Mucosa of gallbladder (tissue), 1 donor: Measurements from ENCODE around the gene TMEM43. TPM values are rescaled to one million over a fixed set of nuclear protein-coding genes. Genes with fewer than 3 reads are reported as not detected.
"Not testable (repeated sequence)": the region's sequence is repeated elsewhere in the genome, so short reads cannot be mapped to it uniquely, and the experiment has no call there.

Experiments
- DNase-seq: peaks from one replicate; pipeline ENCODE4 v3.0.0-alpha.2; 2020; ENCODE audit warnings: low spot score
- total RNA-seq: library from RNA; stranded (reverse); gene quantifications from one replicate; pipeline ENCODE4 v1.2.1, GENCODE V29; 2021
- donor health status: DM: no; HTN: no; CAD: no.

Gene TMEM43, protein sequence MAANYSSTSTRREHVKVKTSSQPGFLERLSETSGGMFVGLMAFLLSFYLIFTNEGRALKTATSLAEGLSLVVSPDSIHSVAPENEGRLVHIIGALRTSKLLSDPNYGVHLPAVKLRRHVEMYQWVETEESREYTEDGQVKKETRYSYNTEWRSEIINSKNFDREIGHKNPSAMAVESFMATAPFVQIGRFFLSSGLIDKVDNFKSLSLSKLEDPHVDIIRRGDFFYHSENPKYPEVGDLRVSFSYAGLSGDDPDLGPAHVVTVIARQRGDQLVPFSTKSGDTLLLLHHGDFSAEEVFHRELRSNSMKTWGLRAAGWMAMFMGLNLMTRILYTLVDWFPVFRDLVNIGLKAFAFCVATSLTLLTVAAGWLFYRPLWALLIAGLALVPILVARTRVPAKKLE
- 51.2 TPM for total RNA-seq

DNA sequence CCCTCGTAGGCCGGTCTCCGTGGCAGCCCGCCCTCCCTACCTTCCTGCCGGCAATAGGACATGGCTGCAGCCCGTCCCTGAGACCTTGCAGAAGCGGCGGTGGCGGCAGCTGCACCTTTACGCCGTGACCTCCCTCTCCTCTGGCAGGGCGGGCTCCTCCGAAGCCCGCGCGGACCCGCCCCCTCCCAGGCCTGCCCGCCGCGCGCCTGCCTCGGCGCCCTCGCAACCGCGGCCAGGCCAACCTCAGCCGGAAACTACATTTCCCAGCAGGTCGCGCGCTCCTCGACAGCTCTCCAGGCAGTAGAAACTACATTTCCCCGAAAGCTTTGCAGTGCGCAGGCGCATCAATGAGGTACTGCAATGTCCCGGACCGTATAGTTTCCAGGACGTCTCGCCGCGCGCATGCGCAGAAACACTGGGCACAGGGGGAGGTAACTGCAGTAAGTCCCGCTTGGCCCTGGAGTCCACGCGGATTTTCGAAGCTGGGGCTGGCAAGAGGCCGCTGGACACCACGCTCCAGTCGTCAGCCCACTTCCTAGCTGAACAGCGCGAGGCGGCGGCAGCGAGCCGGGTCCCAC, at the start of gene TMEM43, which contains the start of gene CHCHD4:
TSS of gene TMEM43 (plus strand) at position 438 of the 578 bp plus-strand sequence. CDS start 142 bp downstream, outside the sequence.
TSS of gene CHCHD4 (minus strand) at position 256 of the 578 bp plus-strand sequence. CDS start at position 62, 194 bp downstream.
- DNase-seq = peak; percentile 100

DNA sequence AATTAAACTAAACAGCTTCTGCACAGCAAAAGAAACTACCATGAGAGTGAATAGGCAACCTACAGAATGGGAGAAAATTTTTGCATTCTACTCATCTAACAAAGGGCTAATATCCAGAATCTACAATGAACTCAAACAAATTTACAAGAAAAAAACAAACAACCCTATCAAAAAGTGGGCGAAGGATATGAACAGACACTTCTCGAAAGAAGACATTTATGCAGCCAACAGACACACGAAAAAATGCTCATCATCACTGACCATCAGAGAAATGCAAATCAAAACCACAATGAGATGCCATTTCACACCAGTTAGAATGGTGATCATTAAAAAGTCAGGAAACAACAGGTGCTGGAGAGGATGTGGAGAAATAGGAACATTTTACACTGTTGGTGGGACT, 49.6 kb upstream of the TMEM43 start:
- not testable (repeated sequence) for DNase-seq

DNA sequence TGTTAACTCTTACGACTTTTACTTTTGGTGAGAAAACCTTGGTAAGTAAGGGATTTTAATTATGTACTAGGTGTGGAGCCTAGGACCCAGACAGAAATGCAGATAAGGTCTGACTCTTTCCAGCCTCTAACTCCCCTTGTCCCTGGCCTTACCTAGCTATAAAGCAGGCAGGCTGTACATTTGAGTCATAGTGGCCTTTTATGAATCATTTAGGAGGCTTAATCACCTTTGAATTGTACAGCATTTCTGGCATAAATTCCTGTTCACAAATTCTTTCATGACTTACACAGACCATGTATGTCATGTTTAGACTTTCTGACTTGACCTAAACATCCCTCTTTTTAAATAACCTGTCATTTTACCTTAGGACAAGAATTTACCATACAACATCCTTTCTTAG, 47.5 kb upstream of the TMEM43 start:
- DNase-seq = no peak

DNA sequence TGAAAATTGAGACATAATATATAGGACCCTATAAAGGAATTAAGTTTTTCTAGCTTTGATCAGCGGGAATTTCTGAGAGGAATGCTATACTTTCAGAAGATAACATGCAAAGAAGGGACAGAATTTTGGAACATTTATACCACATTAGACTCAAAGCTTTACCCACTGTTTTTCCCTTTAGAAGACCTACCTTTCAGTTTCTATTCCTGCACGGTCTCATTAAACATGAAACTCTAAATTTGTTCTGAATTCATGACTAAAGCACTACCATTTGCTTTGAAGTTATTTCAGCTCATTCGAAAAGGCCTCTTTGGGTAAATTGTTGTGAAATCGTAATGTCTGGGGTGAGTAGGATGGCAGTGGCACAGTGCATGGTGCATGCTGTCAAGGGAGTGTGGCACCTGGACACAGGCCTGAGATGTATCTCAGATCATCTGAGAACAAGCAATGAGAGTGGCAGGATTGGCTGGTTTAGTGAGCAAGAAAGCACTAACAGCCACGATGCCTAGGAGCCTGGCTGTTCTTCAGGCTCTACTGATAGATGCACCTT, 42.7 kb upstream of the TMEM43 start:
- no peak for DNase-seq

DNA sequence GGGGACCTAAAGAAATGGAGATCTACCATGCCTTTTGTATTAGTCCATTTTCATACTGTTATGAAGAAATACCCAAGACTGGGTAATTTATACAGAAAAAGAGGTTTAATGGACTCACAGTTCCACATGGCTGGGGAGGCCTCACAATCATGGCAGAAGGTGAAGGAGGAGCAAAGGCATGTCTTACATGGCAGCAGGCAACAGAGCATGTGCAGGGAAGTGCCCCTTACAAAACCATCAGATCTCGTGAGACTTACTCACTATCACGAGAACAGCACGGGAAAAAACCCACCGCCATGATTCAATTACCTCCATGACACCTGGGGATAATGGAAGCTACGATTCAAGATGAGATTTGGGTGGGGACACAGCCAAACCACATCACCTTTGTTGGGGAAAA, 37.4 kb upstream of the TMEM43 start:
- not testable (repeated sequence) for DNase-seq

- not testable (repeated sequence) for DNase-seq
Observed at GRCh38 chr3:14091959-14092358, 32.9 kb upstream of the TMEM43 start.

DNA sequence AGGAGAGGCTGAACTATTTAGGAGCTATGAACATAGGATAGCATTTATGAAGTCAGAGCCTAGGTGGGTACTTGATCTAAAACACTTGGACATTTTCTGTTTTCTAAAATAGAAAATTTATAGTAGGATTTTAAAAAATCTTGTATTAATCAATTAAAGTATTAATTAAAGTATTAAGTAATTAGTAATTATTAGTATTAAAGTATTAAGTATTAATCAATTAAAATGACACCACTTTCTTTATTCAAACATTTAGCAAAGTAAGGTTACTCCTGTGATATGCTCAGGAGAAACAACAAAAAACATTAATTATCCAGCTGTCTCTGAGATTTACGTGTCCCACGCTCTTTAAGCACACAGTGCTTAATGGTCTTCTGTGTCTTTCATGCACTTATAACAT, 32.4 kb upstream of the TMEM43 start:
- no peak for DNase-seq

DNA sequence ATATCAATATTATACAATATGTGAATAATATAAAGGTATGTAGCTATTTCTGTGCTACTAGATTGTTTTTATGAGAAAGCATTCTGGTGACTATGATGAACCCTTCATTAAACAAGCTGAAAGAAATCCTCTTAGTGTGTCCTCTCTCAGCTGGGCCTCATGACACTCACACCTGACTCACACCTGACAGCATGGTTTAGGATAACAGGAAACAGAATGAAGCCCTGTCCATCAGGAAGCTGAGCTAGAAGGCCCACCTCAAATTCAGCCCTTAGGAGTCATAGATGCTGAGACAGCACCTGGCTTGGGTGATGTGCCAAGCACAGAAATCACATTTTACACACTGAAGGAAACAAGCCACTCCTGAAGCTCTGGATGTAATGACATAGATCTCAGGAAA, 31.0 kb upstream of the TMEM43 start:
- no peak for DNase-seq

GRCh38 chr3:14096742-14097141, 28.1 kb upstream of the TMEM43 start:
- no peak for DNase-seq

DNA sequence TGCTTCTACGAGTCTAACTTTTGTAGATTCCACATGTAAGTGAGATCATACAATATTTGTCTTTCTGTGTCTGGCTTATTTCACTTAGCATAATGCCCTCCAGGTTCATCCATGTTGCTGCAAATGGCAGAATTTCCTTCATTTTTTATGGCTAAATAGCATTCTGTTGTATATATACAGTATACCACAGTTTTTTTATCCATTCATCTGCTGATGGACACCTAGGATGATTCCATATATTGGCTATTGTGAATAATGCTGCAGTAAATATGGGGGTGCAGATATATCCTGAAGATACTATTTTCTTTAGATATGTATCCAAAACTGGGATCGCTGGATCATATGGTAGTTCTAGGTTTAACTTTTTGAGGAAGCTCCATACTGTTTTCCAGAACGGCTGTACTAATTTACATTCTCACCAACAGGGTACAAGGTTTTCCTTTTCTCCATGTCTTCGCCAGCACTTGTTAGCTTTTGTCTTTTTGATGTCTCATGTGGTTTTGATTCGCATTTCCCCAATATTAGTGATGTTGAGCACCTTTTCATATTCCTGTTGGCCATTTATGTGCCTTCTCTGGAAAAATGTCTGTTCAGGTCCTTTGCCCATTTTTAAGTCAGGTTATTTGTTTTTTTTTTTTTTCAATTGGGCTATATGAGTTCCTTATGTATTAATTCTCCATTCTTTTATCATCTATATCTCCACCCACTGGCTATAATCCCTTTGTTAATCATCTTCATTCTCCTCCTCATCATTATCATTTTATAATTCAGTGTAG, 27.0 kb upstream of the TMEM43 start:
- DNase-seq = no peak

- DNase-seq = not testable (repeated sequence)
Observed at GRCh38 chr3:14109821-14110220, 15.0 kb upstream of the TMEM43 start.

DNA sequence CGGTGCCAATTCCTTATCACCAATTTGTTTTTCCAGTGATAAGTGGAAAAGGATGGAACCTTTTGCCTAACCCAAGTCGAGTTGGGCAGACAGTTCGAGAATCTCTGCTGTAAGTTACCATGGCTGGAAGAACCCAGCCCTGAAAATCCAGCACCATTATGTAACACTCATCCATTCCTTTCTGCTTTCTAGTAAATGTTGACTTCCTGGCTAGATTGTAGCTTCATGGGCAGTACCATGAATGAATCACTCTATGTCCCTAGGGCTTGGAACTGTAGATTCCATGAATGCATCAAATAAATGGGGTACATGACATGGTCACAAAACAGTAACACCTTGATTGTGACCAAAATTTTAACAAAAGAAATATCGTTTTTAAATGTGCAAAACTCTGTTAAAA, 14.2 kb upstream of the TMEM43 start:
- no peak for DNase-seq

- DNase-seq = peak; percentile 61
Observed at GRCh38 chr3:14113965-14114635, 10.8 kb upstream of the TMEM43 start.

- no peak for DNase-seq
Observed at GRCh38 chr3:14117468-14118399, 7.1 kb upstream of the TMEM43 start.

- DNase-seq = no peak
Observed at GRCh38 chr3:14118400-14119381, 6.2 kb upstream of the TMEM43 start.

GRCh38 chr3:14119651-14120050, 5.2 kb upstream of the TMEM43 start:
- no peak for DNase-seq

DNA sequence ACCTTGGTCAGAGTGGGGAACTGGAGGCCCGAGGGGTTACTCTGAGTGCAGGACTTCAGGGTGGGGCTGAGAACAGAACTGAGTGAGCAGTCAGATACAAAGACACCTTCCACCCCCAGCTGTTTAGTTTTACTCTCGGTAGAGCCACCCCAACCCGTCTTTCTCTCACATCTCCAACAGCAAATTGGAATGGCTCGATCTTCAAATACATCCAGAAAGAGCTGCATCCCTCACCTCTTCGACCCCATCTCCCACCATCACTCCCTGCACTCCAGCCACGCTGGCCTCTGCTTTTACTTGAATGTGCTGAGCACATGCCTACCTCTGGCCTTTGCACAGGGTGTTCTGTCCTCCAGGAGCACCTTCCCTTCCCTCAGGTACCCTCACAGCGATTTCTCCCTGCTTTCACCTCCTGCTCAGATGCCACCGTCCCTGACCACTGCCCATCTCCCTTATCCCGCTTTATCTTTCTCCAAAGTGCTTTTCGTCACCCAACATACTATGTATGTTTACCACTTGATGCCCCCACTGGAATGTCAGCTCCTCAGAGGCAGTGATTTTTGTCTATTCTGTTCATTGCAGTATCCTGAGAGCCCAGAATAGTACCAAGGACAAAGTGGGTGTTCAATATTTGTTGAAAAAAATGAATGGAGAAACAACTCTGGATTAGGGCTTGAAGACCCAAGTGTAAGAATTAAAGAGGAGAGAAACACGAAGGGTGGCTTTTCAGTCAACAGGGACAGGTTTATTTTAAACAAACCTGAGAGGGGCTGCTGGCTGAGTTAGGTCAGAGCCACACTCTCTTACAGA, 4.5 kb upstream of the TMEM43 start:
- no peak for DNase-seq

DNA sequence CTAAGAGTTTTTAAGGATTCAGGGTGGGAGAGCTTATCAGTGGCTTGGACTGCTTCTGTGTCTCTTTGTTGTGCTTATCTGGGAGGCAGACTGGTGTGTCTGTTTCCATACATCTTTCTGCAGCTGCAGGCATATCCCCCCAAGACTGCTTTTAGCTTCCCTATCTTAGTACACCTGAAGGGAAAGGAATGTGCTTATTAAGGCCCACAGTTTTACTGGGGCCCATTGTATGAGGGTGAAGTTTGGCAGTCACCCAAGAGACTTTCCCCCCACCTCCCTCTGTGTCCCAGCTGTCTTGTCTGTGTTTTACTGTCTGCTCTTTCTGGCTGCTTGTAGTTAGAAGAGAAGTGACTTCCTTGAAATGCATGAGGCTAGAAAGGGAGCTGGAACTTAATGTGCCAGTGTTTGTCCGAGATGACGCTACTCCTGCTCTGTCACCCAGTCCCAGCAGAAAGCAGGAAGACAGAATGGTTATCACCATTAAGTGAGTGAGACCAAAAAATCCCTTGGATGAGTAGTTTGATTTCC, 3.9 kb upstream of the TMEM43 start:
- not testable (repeated sequence) for DNase-seq
